DMS 273 (cell line): ENCODE results near the gene AACS.
"Not testable (repeated sequence)": the region's sequence is repeated elsewhere in the genome, so short reads cannot be mapped to it uniquely, and the experiment has no call there.

Experiments
- DNase-seq: peaks from one replicate; lab custom pipeline; 2025; ENCODE audit not compliant: unreplicated experiment; lab: John Stamatoyannopoulos, UW

Gene AACS

DNA sequence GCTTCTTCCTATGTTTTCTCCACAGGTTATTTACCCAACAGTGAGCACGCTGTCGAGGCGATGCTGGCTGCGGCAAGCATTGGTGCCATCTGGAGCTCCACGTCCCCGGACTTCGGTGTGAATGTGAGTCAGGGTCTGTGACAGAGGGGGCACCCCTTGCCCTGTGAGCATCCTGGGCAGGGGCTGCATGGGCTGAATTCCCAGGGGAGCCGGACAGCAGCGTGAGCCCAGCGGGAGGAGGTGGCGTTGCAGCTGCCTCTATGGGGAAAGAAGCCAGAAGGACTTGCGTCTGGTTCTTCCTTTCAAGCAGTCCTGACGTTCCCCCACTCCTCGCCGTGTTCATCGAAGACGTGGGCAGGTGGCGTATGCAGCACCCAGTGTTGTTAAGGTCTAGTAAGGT lies 26.2 kb downstream of the AACS start:
- DNase-seq, result no peak

DNA sequence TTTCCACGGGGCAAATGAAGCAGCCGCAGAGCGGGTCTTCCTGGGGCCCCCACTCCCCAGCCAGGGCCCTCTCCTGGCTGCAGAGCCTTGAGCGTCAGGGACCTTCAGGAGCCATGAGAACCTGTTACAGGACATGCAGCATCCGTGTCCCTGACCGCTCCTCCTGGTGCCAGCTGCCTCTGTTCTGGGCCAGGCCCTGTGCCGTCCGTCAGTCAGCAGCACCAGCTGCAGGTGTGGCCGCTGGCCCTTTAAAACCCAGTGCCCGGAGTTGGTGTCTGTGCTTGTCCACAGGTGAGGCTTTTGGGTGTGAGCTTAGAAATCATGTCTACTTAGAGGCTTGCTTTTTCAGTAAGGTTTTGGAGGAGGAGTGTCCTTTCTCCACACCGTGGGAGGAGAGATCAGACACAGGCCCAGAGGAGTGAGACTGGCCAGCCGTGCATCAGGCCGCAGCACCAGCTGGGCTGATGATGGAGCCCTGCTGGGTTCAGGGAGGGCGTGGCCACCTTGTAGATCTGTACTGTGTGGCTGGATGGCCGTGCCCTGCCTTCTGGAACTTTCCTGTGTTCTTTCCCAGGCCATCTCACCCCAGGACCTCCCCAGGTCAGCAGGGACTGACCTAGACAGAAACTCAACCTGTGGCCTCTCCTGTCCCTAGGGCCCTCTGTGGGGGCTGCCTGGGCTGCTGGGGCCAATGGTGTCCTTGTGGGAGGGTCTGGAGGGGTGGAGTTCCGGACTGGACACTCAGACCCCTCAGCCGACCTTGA lies 27.1 kb downstream of the AACS start:
- DNase-seq, result no peak

DNA sequence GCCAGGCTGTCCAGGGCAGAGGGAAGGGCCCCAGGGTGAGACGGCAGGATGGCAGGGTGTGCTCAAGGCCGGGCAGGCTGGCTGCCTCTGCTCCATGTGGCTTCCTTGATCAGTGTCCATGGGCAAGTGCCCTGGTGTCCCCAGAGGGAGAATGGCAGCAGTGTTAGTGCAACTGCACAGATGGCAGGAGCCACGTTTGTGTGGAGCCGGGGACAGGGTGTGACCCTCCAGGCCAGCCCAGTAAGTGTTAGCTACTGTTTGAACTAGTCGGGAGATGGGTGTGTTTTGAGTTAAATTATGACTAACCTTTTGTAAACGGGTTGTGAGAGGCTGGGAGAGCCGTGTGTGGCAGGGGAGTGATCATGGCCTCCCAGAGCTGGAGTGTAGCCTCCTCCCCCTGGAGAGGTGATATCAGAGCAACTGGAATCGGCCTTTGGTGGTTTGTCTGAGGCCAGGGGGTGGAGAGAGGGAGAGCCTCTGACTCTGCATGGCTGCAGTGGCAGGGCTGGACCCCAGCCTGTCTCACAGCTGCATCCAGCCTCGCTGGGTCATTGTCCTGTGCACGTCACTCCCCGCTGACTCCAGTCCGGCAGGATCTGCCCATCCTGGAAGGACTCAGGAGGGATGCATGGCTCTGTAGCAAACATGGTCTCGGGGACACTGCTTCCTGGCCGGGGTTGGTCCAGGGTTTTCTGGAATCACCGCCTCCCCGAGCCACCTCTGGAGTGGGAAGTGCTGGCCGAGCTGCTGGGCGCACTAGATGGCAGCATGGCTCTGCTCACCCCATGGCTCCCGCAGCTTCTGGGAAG lies 27.8 kb downstream of the AACS start:
- DNase-seq, result no peak

DNA sequence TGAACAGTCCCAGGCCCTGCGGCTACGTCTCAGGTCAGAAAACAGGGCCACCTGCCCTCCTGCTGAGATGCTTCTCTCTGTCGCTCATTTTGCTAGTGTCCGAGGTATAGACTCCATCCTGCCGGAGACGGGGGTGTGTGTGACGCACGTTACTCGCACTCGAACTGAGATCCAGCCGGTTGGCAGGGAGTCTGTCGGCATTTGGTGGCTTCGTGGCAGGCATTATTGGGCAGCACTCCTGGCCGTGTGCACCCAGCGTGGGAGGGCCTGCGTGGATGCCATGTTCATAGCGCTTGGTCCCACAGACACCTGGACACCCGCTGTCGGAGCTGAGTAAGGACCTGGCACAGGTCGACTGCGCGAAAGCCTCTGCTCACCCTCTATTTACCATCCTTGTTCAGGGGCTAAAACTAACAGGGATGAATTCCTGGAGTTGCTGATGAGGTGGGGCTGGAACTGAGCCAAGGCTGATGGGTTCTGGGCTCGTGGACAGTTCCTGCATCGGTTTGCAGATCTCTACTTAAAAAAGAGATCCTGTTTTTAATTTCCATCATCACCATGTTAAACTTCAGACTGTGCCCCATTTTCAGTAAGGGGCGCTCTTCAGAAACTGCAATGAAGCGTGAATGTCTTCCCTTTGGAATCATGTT lies 28.6 kb downstream of the AACS start:
- no peak for DNase-seq

DNA sequence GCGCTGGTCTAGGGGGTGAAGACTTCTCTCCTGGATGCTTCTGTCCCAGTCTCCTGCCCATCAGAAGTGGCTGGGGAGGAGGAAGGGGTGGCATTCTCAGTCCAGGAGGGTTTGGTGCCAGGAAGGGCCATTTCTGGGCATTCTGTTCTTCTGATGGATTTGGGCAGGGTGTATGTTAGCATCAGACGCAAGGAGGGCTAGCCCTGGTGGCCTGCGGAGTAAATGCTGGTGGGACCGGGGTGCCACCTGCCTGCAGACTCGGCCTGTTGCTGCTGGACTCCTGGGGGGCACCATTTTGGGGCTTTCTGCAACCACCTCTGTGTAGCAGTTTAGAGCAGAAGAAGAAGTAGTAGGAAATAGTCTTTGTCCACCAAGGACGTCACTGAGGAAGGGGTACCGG lies 31.7 kb downstream of the AACS start:
- no peak for DNase-seq

DNA sequence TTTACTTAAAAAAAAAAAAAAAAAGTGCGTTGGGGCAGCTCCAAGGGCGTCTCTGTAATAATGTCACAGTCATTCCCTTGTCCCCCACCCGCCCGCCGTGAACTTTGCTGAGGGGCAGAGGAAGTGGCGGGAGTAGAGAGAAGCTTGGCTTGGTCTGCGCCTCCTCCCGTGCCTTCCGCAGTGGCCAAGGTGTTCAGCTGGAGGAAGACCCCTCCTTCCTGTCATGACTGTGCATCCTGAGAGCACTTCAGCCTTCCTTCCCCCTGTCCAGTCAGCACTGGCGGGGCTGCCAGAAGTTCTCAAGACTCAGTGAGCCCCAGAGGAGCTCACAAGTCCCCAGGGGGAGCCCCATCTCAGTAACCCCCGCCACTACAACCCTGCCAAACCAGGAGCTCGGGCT lies 32.2 kb downstream of the AACS start:
- DNase-seq, result no peak

DNA sequence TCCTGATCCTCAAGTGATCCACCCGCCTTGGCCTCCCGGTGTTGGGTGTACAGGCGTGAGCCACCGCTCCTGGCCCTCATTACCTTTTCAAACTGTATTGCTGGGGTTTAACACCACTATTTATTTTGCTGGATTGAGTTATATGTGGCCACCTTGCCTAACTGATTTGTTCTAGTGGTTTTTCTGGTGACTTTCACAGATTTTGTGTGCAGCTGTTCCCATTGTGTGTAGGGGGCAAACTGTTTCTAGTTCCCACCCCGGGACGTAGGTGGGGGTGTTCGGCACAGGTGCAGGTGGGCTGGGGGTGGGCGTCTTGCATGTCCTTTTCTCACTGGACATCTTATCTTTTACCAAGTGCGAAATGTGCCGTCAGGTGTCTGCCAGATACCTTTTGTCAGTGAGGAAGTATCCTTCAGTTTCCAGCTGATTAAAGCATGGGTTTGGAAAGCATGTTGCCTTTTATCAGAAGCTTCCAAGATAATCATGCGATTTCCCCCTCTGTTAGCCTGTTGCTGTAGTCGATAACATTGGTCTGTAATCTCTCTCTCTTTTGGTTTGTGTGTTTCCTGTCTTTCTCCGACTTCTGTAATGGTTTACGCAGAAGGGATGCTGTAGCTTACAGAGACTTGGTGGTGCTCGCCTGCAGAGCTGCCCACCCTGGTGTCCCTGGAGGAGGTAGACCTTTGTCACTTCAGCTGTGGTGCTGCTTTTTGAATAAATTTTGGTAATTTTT lies 33.6 kb downstream of the AACS start:
- no peak for DNase-seq

DNA sequence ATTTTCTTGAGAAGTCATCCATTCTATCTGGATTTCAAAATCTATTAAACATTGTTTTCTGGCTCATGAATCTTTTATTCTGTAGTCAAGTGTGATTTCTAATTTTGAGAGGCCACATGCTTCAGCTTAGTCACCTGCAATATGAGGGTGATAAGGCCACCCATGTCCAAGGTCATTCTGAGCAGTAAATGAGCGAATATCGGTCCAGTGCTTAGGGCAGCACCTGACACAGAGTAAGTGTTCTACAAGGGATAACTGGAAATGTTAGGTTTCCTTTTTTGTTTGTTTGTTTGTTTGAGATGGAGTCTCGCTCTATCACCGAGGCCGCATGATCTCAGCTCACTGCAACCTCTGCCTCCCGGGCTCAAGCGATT lies 34.2 kb downstream of the AACS start:
- DNase-seq, result no peak

DNA sequence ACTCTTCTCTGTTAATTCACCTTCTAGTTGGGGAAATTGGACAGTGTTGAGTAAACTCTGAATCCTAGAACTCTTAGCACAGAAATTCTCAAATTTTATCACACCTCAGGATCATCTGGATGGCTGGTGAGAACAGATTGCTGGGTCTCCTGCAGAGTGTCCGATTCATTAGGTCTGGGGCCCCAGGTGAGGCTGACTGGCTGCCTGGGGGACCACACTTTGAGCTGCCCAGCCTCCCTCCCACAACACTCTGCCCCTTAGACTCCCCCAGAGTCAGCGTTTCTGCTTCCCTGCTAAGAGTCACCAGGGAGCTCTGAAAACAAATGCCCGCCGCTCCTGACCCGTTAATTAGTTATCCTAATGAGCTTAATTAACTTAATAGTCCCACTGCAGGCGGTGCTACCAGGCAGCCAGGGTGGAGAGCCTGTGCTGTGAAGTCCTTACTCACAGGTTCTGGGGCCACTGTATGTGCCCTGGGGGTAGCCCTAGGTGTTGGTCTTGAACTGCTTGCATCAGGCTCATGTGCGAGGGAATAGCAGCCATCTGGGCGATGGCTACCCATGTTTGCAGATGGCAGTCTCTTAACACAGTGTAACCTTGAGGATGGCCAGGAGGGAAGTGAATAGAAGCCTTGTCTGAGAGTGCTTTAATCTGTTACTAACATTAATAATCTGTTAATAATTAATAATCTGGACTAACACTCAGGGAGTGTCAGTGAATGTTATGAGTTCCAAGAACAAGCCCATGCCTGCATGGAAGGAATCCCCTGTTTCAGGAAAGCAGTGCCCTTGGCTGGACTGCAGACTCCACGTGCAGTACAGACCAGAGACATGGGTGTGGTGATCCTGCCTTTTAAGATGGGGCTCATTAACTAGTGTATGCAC lies 35.6 kb downstream of the AACS start:
- DNase-seq, result peak; percentile 11

DNA sequence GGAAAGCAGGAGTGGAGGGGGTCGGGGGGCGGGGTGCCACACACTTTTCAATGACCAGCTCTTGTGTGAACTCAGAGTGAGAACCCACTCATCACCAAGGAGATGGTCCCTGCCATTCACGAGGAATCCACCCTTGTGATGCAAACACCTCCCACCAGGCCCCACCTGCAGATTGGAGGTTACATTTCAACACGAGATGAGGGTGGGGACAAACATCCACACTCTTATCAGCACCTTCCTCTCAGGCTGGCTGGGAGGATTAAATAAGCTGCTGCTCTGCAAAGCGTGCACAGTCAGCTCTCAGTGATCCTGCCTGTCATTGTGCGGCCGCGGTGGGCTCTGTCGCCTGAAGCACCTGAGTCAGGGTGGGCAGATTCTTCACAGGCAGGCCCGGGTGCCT lies 39.7 kb downstream of the AACS start:
- DNase-seq, result no peak

DNA sequence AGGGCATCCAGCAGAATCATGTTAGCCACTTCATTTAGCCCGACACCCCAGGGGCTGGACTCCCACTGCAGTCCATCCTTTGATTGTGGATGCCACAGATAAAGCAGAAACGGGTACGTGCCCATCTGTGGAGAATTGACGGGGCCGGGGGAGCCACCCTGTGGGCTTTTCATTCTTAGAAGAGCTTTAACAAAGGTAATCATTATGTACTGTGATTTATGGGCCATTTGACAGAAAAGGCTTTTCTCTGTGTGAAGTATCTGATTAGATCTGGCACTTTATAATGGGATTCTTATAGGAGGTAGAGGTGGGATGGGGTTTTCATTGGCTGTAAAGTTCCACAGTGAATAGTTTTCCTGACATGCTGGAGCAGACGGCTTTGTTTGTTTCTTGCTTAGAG lies 40.4 kb downstream of the AACS start:
- no peak for DNase-seq

DNA sequence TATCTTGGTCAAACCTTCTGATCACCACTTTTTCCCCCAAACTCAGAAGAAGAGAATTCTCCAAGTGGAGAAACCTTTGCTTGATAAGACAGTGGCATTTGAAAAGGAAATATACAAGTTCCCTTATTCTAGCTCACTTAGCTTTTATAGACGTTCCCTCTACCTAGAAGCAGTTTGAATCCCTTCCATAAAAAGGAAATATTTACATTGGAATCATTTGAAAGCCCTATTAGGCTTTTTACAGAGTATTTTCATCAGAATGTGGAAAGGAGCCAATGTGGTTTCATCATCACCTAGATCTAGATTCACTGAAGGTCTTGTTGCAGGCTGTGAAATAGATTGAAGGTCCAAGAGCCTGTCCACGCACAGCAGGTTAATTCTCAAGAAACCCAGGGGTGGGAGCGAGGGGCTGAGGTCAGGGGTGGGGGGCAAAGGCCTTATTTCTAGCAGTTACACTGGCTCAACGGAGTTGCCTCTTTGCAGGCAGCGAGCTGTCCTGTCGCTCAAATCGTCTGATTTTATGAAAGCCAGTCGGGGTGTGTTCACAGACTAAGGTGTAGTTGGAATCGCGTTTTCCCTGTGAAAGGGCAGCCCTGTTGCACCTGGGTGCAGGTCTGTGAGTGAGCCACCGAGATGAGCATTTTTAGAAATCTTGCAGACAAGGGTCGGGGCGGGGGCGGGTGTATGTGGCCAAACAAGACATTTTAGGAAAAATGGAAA lies 45.6 kb downstream of the AACS start:
- no peak for DNase-seq

DNA sequence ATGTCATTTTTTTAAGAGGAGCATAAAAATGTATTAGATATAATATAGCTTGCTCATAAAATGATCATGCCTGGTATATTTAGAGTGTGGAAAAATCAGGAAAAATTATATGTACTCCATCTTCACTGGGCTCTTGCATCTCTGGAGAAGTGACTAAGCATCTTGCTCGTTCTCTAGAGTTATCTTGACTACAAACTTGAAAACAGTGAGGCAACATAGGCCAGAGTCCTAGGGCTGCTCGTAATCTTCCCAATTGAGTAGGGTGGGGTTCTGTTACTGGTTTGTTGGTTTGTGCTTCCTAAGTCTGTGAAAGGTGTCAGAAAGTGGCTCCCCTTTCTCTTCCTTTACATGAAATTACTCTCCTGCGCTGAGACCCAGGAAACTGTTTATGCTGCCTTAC lies 46.2 kb downstream of the AACS start:
- no peak for DNase-seq

DNA sequence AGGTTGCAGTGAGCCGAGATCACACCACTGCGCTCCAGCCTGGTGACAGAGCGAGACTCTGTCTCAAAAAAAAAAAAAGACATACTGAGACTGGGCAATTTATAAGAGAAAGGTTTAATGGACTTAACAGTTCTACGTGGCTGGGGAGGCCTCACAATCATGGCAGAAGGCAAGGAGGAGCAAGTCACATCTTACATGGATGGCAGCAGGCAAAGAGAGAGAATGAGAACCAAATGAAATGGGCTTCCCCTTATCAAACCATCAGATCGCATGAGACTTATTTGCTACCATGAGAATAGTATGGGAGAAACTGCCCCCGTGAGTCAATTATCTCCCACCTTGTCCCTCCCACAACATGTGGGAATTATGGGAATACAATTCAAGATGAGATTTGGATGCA lies 47.4 kb downstream of the AACS start:
- not testable (repeated sequence) for DNase-seq

DNA sequence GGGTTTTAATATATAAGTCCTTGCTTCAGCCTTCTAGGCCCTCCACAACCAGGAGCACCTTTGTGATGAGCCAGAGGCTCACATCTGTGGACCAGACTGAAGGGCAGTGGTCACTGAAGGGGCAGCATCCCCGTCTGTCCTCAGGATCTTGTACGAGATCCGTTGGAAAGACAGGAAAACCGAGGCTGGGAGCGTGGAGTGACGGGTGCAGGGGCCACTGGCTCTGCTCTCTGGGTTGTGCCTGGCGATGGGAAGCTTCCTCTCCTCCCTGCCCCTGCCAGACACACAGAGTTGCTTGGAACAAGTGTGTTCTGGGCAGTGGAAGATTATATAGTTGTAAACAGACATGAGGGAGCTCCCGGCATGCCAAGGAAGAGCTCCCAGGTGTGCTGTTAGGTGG lies 48.0 kb downstream of the AACS start:
- DNase-seq, result no peak

DNA sequence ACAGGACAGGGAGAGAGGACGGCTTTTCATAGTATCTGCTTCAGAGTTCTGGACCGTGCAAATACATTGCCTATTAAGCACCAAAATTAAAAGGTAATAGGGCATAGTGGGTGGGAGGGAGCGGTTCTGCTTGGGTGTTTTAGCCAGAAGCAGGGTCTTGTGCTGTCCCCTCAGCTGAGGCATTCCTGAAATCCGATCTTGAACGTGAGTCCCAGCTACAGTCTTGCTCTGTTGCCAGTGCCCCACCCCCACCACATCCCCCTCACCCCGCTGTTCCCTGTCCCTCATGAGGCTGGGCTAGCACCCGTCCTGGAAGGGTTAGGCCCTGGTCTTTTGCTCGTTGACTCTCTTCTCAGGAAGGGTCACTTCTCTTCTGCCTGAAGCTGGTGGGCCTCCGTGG lies 48.6 kb downstream of the AACS start:
- no peak for DNase-seq

DNA sequence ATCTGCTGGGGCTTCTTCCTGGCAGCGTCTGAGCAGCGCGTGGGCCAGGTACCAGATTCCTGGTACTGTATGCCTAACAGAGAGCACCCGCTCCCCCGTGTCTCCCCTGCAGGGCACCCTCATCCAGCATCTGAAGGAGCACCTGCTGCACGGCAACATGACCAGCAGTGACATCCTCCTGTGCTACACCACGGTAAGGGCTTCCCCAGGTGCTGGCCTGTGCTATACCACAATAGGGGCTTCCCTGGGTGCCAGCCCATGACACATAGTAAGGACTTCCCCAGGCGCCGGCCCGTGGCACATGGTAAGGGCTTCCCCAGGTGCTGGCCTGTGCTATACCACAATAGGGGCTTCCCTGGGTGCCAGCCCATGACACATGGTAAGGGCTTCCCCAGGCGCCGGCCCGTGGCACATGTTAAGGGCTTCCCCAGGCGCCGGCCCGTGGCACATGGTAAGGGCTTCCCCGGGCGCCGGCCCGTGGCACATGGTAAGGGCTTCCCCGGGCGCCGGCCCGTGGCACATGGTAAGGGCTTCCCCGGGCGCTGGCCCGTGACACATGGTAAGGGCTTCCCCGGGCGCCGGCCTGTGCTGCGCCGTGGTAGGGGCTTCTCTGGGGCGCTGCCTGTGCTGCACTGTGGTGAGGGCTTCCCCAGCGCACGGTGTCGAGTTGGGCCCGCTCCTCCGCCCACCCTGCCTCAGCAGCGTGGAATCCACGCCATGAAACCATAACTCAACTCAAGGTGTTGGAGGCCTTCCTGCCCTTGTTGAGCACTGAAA lies 49.3 kb downstream of the AACS start:
- no peak for DNase-seq

DNA sequence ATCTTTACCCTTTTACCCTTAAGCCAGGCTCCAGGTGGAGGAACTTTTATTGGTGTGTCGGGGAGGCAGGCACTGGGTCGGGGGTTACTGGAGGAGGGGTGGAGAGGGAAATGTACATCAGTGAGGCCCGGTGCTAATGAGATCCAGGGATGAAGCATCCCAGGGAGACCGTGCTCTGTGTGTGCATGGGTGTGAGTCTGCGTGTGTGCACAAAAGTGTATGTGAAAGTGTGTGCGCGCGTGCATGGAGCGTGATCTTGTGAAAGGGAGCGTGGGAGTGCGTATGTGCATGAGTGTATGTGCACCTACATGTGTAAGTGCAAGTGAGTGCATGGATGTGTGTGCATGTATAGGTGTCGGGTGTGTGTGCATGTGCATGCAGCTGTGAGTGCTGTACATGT lies 55.3 kb downstream of the AACS start:
- no peak for DNase-seq

DNA sequence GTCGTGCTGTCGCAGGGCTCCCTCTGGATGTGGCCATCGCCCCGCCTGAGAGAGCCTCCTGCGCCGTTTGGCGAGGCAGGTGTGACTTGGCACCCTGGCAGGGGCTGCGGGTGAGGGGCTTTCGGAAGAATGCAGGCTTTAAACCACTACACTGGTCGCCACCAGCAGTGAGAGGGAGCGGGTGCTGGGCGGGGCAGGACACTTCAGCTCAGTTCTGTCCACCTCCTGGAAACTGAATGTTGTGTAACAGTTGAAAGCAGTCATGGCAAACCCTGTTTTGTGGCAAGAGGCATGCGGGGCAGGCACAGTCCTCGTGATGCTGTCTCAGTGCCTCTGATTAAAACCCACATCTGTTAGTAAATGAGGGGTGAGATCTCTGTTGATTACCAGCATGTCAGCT lies 55.9 kb downstream of the AACS start:
- DNase-seq, result no peak
